Endothelial cell of umbilical vein (primary cell): ENCODE data around the gene ZNF474. TPM values are rescaled to one million over a fixed set of nuclear protein-coding genes. Genes with fewer than 3 reads are reported as not detected.
A peak's percentile ranks its signal among the peaks of the same experiment; 100 is the strongest.

Source experiments
- BruUV-seq: library from RNA; stranded (reverse); fragments of 400-500 nt; replicated peaks from 2 replicates; lab custom pipeline; 2021; lab: Mats Ljungman, UMichigan
- CTCF ChIA-PET: fragments of 300-600, 350-600 bp; sonication (Branson Sonifier 250); formaldehyde crosslinking; loops from one replicate; lab custom pipeline; 2021; ENCODE audit warnings: antibody characterized with exemption, inconsistent platforms; lab: Charles Lee
- POLR2A ChIA-PET: fragments of 300-600, 350-600 bp; sonication (Branson Sonifier 250); formaldehyde crosslinking; loops from one replicate; lab custom pipeline; 2021; ENCODE audit warnings: antibody characterized with exemption, inconsistent platforms; lab: Charles Lee
- DNase-seq: peaks from one replicate; pipeline ENCODE4 v3.0.0-alpha.2; 2011; ENCODE audit warnings: low read depth, low spot score
- FAIRE-seq: peaks from 2 replicates; lab custom pipeline; 2011; peaks lifted over from hg19 to GRCh38; lab: Jason Lieb, UNC
- H2AFZ ChIP-seq: 2 replicates; pipeline ENCODE4 v1.6.0; 2012; ENCODE audit warnings: low read depth, low read length, control low read depth, inconsistent platforms
- H3K27ac ChIP-seq: 2 replicates; pipeline ENCODE4 v1.5.1; 2011; ENCODE audit warnings: low read depth, mild to moderate bottlenecking, control low read depth, low read length, moderate library complexity; ENCODE audit not compliant: insufficient read depth
- H3K27me3 ChIP-seq, 2 experiments: 2 replicates each; pipeline versions ENCODE4 v1.6.0 to v1.6.1; 2011; ENCODE audit warnings: low read length in 2 of 2, mixed read lengths in 1 of 2; ENCODE audit not compliant: control insufficient read depth in 2 of 2, insufficient read depth in 2 of 2
- H3K36me3 ChIP-seq, 2 experiments: 2 replicates in 1 of 2; 3 replicates in 1 of 2; pipeline ENCODE4 v1.5.1; 2011; ENCODE audit warnings: low read length in 2 of 2, mild to moderate bottlenecking in 1 of 2, moderate library complexity in 1 of 2; ENCODE audit not compliant: control insufficient read depth in 2 of 2, insufficient read depth in 2 of 2; ENCODE audit errors: extremely low read depth in 1 of 2
- H3K4me1 ChIP-seq: 3 replicates; pipeline ENCODE4 v1.5.1; 2011; ENCODE audit warnings: mild to moderate bottlenecking, low read length; ENCODE audit not compliant: control insufficient read depth, insufficient read depth; ENCODE audit errors: extremely low read depth
- H3K4me2 ChIP-seq: 2 replicates; pipeline ENCODE4 v1.6.1; 2011; ENCODE audit warnings: low read length, control low read depth, mixed read lengths; ENCODE audit not compliant: insufficient read depth
- H3K4me3 ChIP-seq, 3 experiments: fragments of 200-600 bp in 1 of 3; sonication (generic), shearing (Covaris generic) in 1 of 3; replicated peaks in 1 of 3; 2 replicates each; pipeline ENCODE4 v1.5.1; 2011 to 2016; ENCODE audit warnings: control low read depth in 3 of 3, low read length in 3 of 3, mild to moderate bottlenecking in 2 of 3, inconsistent platforms in 1 of 3, low read depth in 1 of 3, moderate library complexity in 1 of 3; ENCODE audit not compliant: insufficient read depth in 1 of 3
- H3K79me2 ChIP-seq: 2 replicates; pipeline ENCODE4 v1.6.0; 2012; ENCODE audit warnings: low read length, inconsistent platforms; ENCODE audit not compliant: control insufficient read depth, insufficient read depth
- H3K9ac ChIP-seq: replicated peaks from 2 replicates; pipeline ENCODE3; 2011; ENCODE audit warnings: low read length, control low read depth; ENCODE audit not compliant: insufficient read depth; ENCODE audit errors: extremely low read depth
- H3K9me1 ChIP-seq: replicated peaks from 3 replicates; pipeline ENCODE4 v1.6.0; 2011; ENCODE audit warnings: mild to moderate bottlenecking, low read length; ENCODE audit not compliant: control insufficient read depth, insufficient read depth; ENCODE audit errors: extremely low read depth
- H3K9me3 ChIP-seq: replicated peaks from 2 replicates; pipeline ENCODE4 v1.5.1; 2012; ENCODE audit warnings: low read length, inconsistent platforms; ENCODE audit not compliant: control insufficient read depth, insufficient read depth
- H4K20me1 ChIP-seq: replicated peaks from 2 replicates; pipeline ENCODE3; 2011; ENCODE audit warnings: mild to moderate bottlenecking, low read length; ENCODE audit not compliant: control insufficient read depth, insufficient read depth; ENCODE audit errors: extremely low read depth
- CTCF ChIP-seq, 2 donors: IDR thresholded peaks; 1 replicate in 1 of 2; 2 replicates in 1 of 2; pipeline ENCODE4 v1.5.1; 2011; ENCODE audit warnings: low read length in 2 of 2, mild to moderate bottlenecking in 2 of 2, moderate library complexity in 2 of 2, control low read depth in 1 of 2, inconsistent platforms in 1 of 2, low read depth in 1 of 2; ENCODE audit not compliant: insufficient read depth in 1 of 2; ENCODE audit errors: extremely low read depth in 1 of 2
- EZH2 ChIP-seq: IDR thresholded peaks from 2 replicates; pipeline ENCODE4 v1.6.1; 2012; ENCODE audit warnings: borderline replicate concordance, low read depth, mild to moderate bottlenecking, moderate library complexity, low read length, inconsistent platforms; ENCODE audit not compliant: severe bottlenecking
- FOS ChIP-seq: IDR thresholded peaks from 2 replicates; pipeline ENCODE4 v1.6.1; 2011; ENCODE audit warnings: mild to moderate bottlenecking, low read length, moderate library complexity, borderline replicate concordance; ENCODE audit not compliant: insufficient read depth
- GATA2 ChIP-seq: IDR thresholded peaks from 2 replicates; pipeline ENCODE4 v1.7.0; 2011; ENCODE audit warnings: low read depth, mild to moderate bottlenecking, moderate library complexity, mixed read lengths, low read length; ENCODE audit not compliant: insufficient read length, insufficient read depth
- JUN ChIP-seq: IDR thresholded peaks from 2 replicates; pipeline ENCODE4 v1.6.1; 2011; ENCODE audit warnings: borderline replicate concordance, low read depth; ENCODE audit not compliant: insufficient read length, insufficient read depth
- MAX ChIP-seq: IDR thresholded peaks from 2 replicates; pipeline ENCODE4 v1.6.1; 2011; ENCODE audit not compliant: insufficient read depth, insufficient read length
- MYC ChIP-seq: IDR thresholded peaks from one replicate; pipeline ENCODE4 v1.6.1; 2011; ENCODE audit warnings: mild to moderate bottlenecking, low read depth, low read length
- POLR2A ChIP-seq: IDR thresholded peaks from 2 replicates; pipeline ENCODE4 v1.6.1; 2012; ENCODE audit warnings: low read depth, mild to moderate bottlenecking, control low read depth, low read length
- POLR2AphosphoS5 ChIP-seq: IDR thresholded peaks from 2 replicates; pipeline ENCODE4 v1.6.1; 2012; ENCODE audit warnings: low read depth, mild to moderate bottlenecking, control low read depth, low read length, moderate library complexity; ENCODE audit not compliant: insufficient read depth
- dilution Hi-C: fragments of 300-500 bp; cut with MboI; formaldehyde crosslinking; loops from one replicate; pipeline ENCODE4 v1.15.0; 2019; ENCODE audit warnings: low sequenced_read_pairs; ENCODE audit not compliant: extremely low pct_ligation_motif_present
- intact Hi-C: fragments of 100-400 bp; cut with micrococcal nuclease; formaldehyde crosslinking; loops from one replicate; pipeline ENCODE4 v1.10.0; 2022
- polyA plus RNA-seq, 4 experiments: library from polyadenylated mRNA; depleted of rRNA in 3 of 4; stranded (reverse) in 3 of 4; unstranded in 1 of 4; fragments of >200 nt; gene quantifications; 2 replicates each; pipeline versions ENCODE4 v1.2.1 to v1.2.3, GENCODE V29; 2011 to 2012; ENCODE audit warnings: missing spikeins in 1 of 4
- total RNA-seq: library from RNA; stranded (reverse); gene quantifications from 2 replicates; pipeline ENCODE4 v1.2.3, GENCODE V29; 2021

Gene ZNF474
- total and polyA plus RNA-seq, 2 donors (not counting 3 experiments of a cell fraction or from before 2014, with no cell fraction given), result 0.03 TPM; not detected in 1

- Histone ChIP-seq H3K27me3 (no peaks in the 10 kb centered on the region), H3K79me2 (no peaks in the 10 kb centered on the region), H4K20me1 (no peaks in the 10 kb centered on the region), H3K4me2 (no peak overlapping the region), H3K4me1 (no peaks in the 10 kb centered on the region), H3K9ac (no peak overlapping the region), H2AFZ (no peak overlapping the region), H3K27ac (no peak overlapping the region), H3K4me3 (no peak overlapping the region), H3K9me1 (no peaks in the 10 kb centered on the region), H3K36me3 (no peaks in the 10 kb centered on the region), H3K9me3 (no peaks in the 10 kb centered on the region)
- ChIA-PET CTCF (interaction anchor here (1.0 to 2.6 kb wide), 9 partner anchors 11 to 79 kb away, joined by 3 to 12 read pairs (median 5); no protein-coding TSS in a partner anchor), POLR2A (no interaction called here)
- intact Hi-C loops (no loop called here), dilution Hi-C loops (no loop called here)
- peak; percentile 15 for DNase-seq
- no TSS peak for BruUV-seq
- FAIRE-seq, result peak; percentile 80
- TF ChIP-seq JUN, result no peak
- TF ChIP-seq EZH2, result no peak
- no peak for TF ChIP-seq CTCF (IDR thresholded peaks at IDR 0.05; ENCODE audit: extremely low read depth in 1 of 2, insufficient read depth in 1 of 2, low read depth in 1 of 2, low read length in 2 of 2)
- no peak for TF ChIP-seq POLR2A
- no peak for TF ChIP-seq GATA2
- TF ChIP-seq POLR2AphosphoS5, result no peak
- TF ChIP-seq MAX, result no peak
- TF ChIP-seq MYC, result no peak
- TF ChIP-seq FOS, result no peak
Measured at GRCh38 chr5:122170620-122171019, 41.3 kb downstream of the ZNF474 start.
